GM12892 (cell line): ENCODE results near the gene ANTXRL.

ENCODE experiments used
- POLR2A ChIP-seq: IDR thresholded peaks from 2 replicates; pipeline ENCODE4 v1.6.1; 2011; ENCODE audit warnings: low read depth, low read length, control low read depth
- POLR2AphosphoS5 ChIP-seq: IDR thresholded peaks from 2 replicates; pipeline ENCODE4 v1.6.1; 2011; ENCODE audit warnings: low read depth, low read length, control low read depth
- TAF1 ChIP-seq: IDR thresholded peaks from 2 replicates; pipeline ENCODE4 v1.6.1; 2011; ENCODE audit warnings: low read depth, mild to moderate bottlenecking, control low read depth, low read length, borderline replicate concordance

DNA sequence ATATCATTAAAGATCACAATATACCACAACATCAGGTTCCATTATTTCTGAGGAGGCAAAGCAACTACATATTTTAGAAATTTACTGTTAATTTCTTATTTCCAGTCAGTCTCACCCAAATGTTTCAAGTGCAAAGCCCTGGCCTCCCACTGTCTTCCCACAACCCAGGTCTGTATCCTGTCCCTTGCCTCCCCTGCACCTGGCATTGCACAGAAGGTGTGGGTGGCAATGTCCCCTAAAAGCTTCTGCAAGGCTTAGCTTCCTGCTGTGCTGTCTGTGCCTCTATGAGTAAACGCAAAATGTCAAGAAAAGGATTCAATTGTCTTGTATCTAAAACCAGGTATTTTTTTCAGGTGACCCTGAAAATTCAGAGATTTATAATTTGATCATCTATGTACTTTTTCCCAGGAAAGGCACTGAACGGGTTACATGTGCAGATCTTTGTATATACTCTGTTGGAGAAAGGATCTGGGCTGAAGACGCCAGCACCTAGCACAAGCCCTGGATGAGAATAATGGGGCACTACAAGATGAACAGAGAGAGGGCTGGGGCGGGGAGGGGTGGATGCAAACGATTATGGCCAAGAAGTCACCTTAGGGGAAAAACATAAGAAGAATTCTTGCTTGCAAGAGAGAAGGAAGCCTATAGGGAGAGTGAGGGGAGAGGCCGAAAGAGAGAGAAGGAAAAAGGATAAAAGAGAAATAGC lies 3.1 kb upstream of the ANTXRL start:
- TF ChIP-seq POLR2AphosphoS5 (no peak), POLR2A (no peak), TAF1 (no peak)
